Lung (tissue), 12 donors: Measurements from ENCODE around the gene USP47. TPM values are rescaled to one million over a fixed set of nuclear protein-coding genes. Genes with fewer than 3 reads are reported as not detected.

Source experiments
- ATAC-seq: fragments of 200-7000 bp; cut with Tn5 transposase; one replicate; pipeline ENCODE4 v1.9.1; 2020; ENCODE audit warnings: moderate number of reproducible peaks; ENCODE audit not compliant: insufficient read depth, low FRiP score
- DNase-seq, 3 donors: peaks; one replicate each; pipeline ENCODE4 v3.0.0-alpha.2; 2013 to 2017
- H3K27ac ChIP-seq, 2 donors: one replicate each; pipeline ENCODE4 v1.5.1; 2013; ENCODE audit warnings: mild to moderate bottlenecking in 2 of 2, moderate library complexity in 2 of 2, control low read depth in 1 of 2, inconsistent platforms in 1 of 2, low read depth in 1 of 2, low read length in 1 of 2
- H3K27me3 ChIP-seq, 3 donors: one replicate each; pipeline ENCODE4 v1.5.1; 2013; ENCODE audit warnings: low read length in 2 of 3; ENCODE audit not compliant: control insufficient read depth in 3 of 3, insufficient read depth in 3 of 3
- H3K36me3 ChIP-seq, 4 donors: one replicate each; pipeline ENCODE4 v1.5.1; 2013; ENCODE audit warnings: low read length in 4 of 4, mild to moderate bottlenecking in 1 of 4, moderate library complexity in 1 of 4; ENCODE audit not compliant: control insufficient read depth in 4 of 4, insufficient read depth in 4 of 4
- H3K4me1 ChIP-seq, 5 donors: one replicate each; pipeline ENCODE4 v1.5.1; 2013; ENCODE audit warnings: low read length in 5 of 5, mild to moderate bottlenecking in 2 of 5, moderate library complexity in 1 of 5; ENCODE audit not compliant: control insufficient read depth in 5 of 5, insufficient read depth in 5 of 5
- H3K4me3 ChIP-seq: one replicate; pipeline ENCODE4 v1.5.1; 2013; ENCODE audit warnings: mild to moderate bottlenecking, control low read depth, moderate library complexity
- H3K9ac ChIP-seq, 2 donors: one replicate each; pipeline ENCODE4 v1.5.1; 2013; ENCODE audit warnings: low read length in 2 of 2, control low read depth in 1 of 2; ENCODE audit not compliant: insufficient read depth in 1 of 2
- H3K9me3 ChIP-seq, 4 donors: one replicate each; pipeline ENCODE4 v1.5.1; 2013; ENCODE audit warnings: low read length in 3 of 4, mild to moderate bottlenecking in 1 of 4, moderate library complexity in 1 of 4; ENCODE audit not compliant: control insufficient read depth in 4 of 4, insufficient read depth in 3 of 4
- CTCF ChIP-seq: IDR thresholded peaks from 2 replicates; pipeline ENCODE4 v1.5.1; 2012; ENCODE audit warnings: mild to moderate bottlenecking; ENCODE audit errors: control extremely low read depth, extremely low read depth
- WGBS, 2 donors: extraction: QIAGEN DNeasy Blood & Tissue Kit; methylation state at CpG; one replicate each; pipeline ENCODE4 v1.1.7; 2013; 5-methylcytosine and 5-hydroxymethylcytosine counted together
- polyA plus RNA-seq, 2 donors: library from polyadenylated mRNA; stranded (reverse); fragments of 200-250 nt; gene quantifications; one replicate each; pipeline ENCODE4 v1.2.1, GENCODE V29; 2013
- total RNA-seq, 2 donors: library from RNA; depleted of rRNA in 1 of 2; stranded (reverse); fragments of >200 nt in 1 of 2; gene quantifications; one replicate each; pipeline ENCODE4 v1.2.1, GENCODE V29; 2014 to 2021
- donor health status: control.
- donor health status: control.
- donor health status: Bipolar disorder and iron deficiency.
- donor health status: healthy.
- donor health status: DM: yes; HTN: yes; CAD: no.

USP47 gene
- total and polyA plus RNA-seq, 4 donors = 20.4 to 183 (median 31.9) TPM

GRCh38 chr11:11856638-11857037 is 14.9 kb downstream of the USP47 start:
- Histone ChIP-seq H3K4me3 (no peak overlapping the region), H3K9ac (no peak overlapping the region), H3K9me3 (no peaks in the 10 kb centered on the region), H3K36me3 (no peaks in the 10 kb centered on the region), H3K27me3 (no peaks in the 10 kb centered on the region), H3K4me1 (peaks cover 0 to 55% (median 16%) of the 10 kb centered on the region in 5 donors), H3K27ac (no peak overlapping the region)
- no peak for DNase-seq
- no peak for ATAC-seq
- no peak for TF ChIP-seq CTCF
- WGBS, 2 donors = 20 to 22% methylated on average over 1 of the region's 1 CpG

GRCh38 chr11:11857769-11858168 is 16.0 kb downstream of the USP47 start:
- DNase-seq (peak in 1 of 3 donors; percentile 36), ATAC-seq (no peak)
- Histone ChIP-seq H3K36me3 (no peaks in the 10 kb centered on the region), H3K4me3 (no peak overlapping the region), H3K27ac (peak overlapping the region in 1 of 2 donors; percentile 33), H3K9ac (no peak overlapping the region), H3K27me3 (no peaks in the 10 kb centered on the region), H3K9me3 (no peaks in the 10 kb centered on the region), H3K4me1 (peaks cover 0 to 58% (median 16%) of the 10 kb centered on the region in 5 donors)
- no peak for TF ChIP-seq CTCF
- 77 to 89% methylated on average over 5 of the region's 5 CpGs for WGBS, 2 donors

- 61 to 77% methylated on average over 1 of the region's 1 CpG for WGBS, 2 donors
- H3K4me1 ChIP-seq = peaks cover 0 to 59% (median 10%) of the 10 kb centered on the region in 5 donors
- no peak for TF ChIP-seq CTCF
Observed at GRCh38 chr11:11858676-11859075, 16.9 kb downstream of the USP47 start.

More at GRCh38 chr11:11858676-11859075, 16.9 kb downstream of the USP47 start:
- H3K36me3 ChIP-seq = no peaks in the 10 kb centered on the region
- no peaks in the 10 kb centered on the region for H3K27me3 ChIP-seq
- no peak overlapping the region for H3K27ac ChIP-seq
- ATAC-seq (no peak), DNase-seq (peak in 2 of 3 donors; percentile 84 to 92)
- no peak overlapping the region for H3K9ac ChIP-seq
- no peak overlapping the region for H3K4me3 ChIP-seq
- H3K9me3 ChIP-seq = no peaks in the 10 kb centered on the region
